Pons (tissue), 1 donor: ENCODE data around the gene USP21.

Source experiments
- DNase-seq: peaks from one replicate; pipeline ENCODE4 v3.0.0-alpha.2; 2016; ENCODE audit warnings: low spot score

USP21 gene

GRCh38 chr1:161193561-161194235 is 34.4 kb downstream of the USP21 start:
- peak; percentile 91 for DNase-seq

GRCh38 chr1:161195171-161195570 is 35.9 kb downstream of the USP21 start:
- peak; percentile 78 for DNase-seq

- no peak for DNase-seq
These were observed 36.8 kb downstream of the USP21 start for GRCh38 chr1:161196111-161196510.

GRCh38 chr1:161196521-161197451 is 37.5 kb downstream of the USP21 start:
- DNase-seq: no peak

GRCh38 chr1:161197560-161198193 is 38.4 kb downstream of the USP21 start:
- DNase-seq: no peak

GRCh38 chr1:161198194-161198896 is 39.0 kb downstream of the USP21 start:
- DNase-seq: no peak

- DNase-seq: peak; percentile 98
These were observed 39.7 kb downstream of the USP21 start, which contains the start of gene ADAMTS4 for GRCh38 chr1:161198897-161199431. TSS of gene ADAMTS4 (minus strand) at chr1:161199054. CDS start at chr1:161198627, 427 bp downstream.

GRCh38 chr1:161199506-161200139 is 40.3 kb downstream of the USP21 start:
- DNase-seq: peak; percentile 64

GRCh38 chr1:161200421-161200991 is 41.2 kb downstream of the USP21 start:
- DNase-seq: peak; percentile 97

- peak; percentile 73 for DNase-seq
These were observed 41.9 kb downstream of the USP21 start for GRCh38 chr1:161200992-161201835.

GRCh38 chr1:161201836-161202712 is 42.8 kb downstream of the USP21 start, which contains the start of gene NDUFS2:
TSS of gene NDUFS2 (plus strand) at chr1:161202367. CDS start at chr1:161202386, 19 bp downstream.
- DNase-seq: peak; percentile 100

- no peak for DNase-seq
These were observed 47.3 kb downstream of the USP21 start for GRCh38 chr1:161206411-161207140.

GRCh38 chr1:161207173-161207572 is 47.9 kb downstream of the USP21 start:
- DNase-seq: no peak

GRCh38 chr1:161209790-161210409 is 50.6 kb downstream of the USP21 start:
- peak; percentile 78 for DNase-seq

- peak; percentile 58 for DNase-seq
These were observed 55.1 kb downstream of the USP21 start for GRCh38 chr1:161214369-161214768.

- no peak for DNase-seq
These were observed 55.8 kb downstream of the USP21 start, which contains the start of gene FCER1G for GRCh38 chr1:161215076-161215475. TSS of gene FCER1G (plus strand) at chr1:161215295. CDS start at chr1:161215322, 27 bp downstream.
